Neural cell (in vitro differentiated cells): ENCODE measurements around the gene STK32B. TPM values are rescaled to one million over a fixed set of nuclear protein-coding genes. Genes with fewer than 3 reads are reported as not detected.

Experiments used
- H2AFZ ChIP-seq: fragments of 200-600, 300-800 bp; sonication (generic), shearing (Covaris generic); 2 replicates; pipeline ENCODE4 v1.6.0; 2014; ENCODE audit warnings: low read depth, mild to moderate bottlenecking, antibody characterized with exemption, low read length, moderate library complexity
- H3F3A ChIP-seq: fragments of 200-600 bp; shearing (Covaris generic); 2 replicates; pipeline ENCODE4 v1.6.1; 2016; ENCODE audit warnings: mild to moderate bottlenecking, moderate library complexity, mixed read lengths, antibody characterized with exemption, low read length; ENCODE audit not compliant: insufficient read depth, poor library complexity, severe bottlenecking
- H3K27ac ChIP-seq: fragments of 200-600, 300-800 bp; sonication (generic), shearing (Covaris generic); 2 replicates; pipeline ENCODE4 v1.5.1; 2014; ENCODE audit warnings: mild to moderate bottlenecking, low read length, moderate library complexity
- H3K27me3 ChIP-seq: fragments of 300-800, 200-600 bp; sonication (generic), shearing (Covaris generic); 2 replicates; pipeline ENCODE4 v1.6.0; 2014; ENCODE audit warnings: mild to moderate bottlenecking, low read depth, low read length, moderate library complexity; ENCODE audit not compliant: insufficient read depth
- H3K36me3 ChIP-seq: fragments of 300-800, 200-600 bp; sonication (generic), shearing (Covaris generic); 2 replicates; pipeline ENCODE4 v1.5.1; 2014; ENCODE audit warnings: mild to moderate bottlenecking, antibody characterized with exemption, low read length, moderate library complexity; ENCODE audit not compliant: insufficient read depth
- H3K4me2 ChIP-seq: fragments of 300-800, 200-600 bp; sonication (generic), shearing (Covaris generic); 2 replicates; pipeline ENCODE4 v1.6.0; 2014; ENCODE audit warnings: mild to moderate bottlenecking, low read length
- H3K4me3 ChIP-seq: fragments of 300-800, 200-600 bp; sonication (generic), shearing (Covaris generic); 2 replicates; pipeline ENCODE4 v1.5.1; 2014; ENCODE audit warnings: mild to moderate bottlenecking, low read length, moderate library complexity
- H3K79me2 ChIP-seq: fragments of 200-600 bp; shearing (Covaris generic); replicated peaks from 2 replicates; pipeline ENCODE4 v1.6.0; 2014; ENCODE audit warnings: mild to moderate bottlenecking, low read length, moderate library complexity; ENCODE audit not compliant: insufficient read depth
- H3K9ac ChIP-seq: fragments of 300-800, 200-600 bp; sonication (generic), shearing (Covaris generic); 2 replicates; pipeline ENCODE4 v1.6.1; 2016; ENCODE audit warnings: mild to moderate bottlenecking, low read length, mixed read lengths
- H3K9me2 ChIP-seq: fragments of 200-600 bp; shearing (Covaris generic); 2 replicates; pipeline ENCODE4 v1.6.1; 2016; ENCODE audit warnings: mild to moderate bottlenecking, low read length, mixed read lengths; ENCODE audit not compliant: insufficient read depth
- H3K9me3 ChIP-seq: fragments of 200-600, 300-800 bp; sonication (generic), shearing (Covaris generic); 2 replicates; pipeline ENCODE4 v1.6.1; 2016; ENCODE audit warnings: mild to moderate bottlenecking, mixed run types, low read length, moderate library complexity, mixed read lengths
- H4K20me1 ChIP-seq: fragments of 200-600 bp; shearing (Covaris generic); 2 replicates; pipeline ENCODE4 v1.6.1; 2016; ENCODE audit warnings: mild to moderate bottlenecking, mixed run types; ENCODE audit not compliant: insufficient read depth
- CTCF ChIP-seq: fragments of 450-650 bp; IDR thresholded peaks from 2 replicates; pipeline ENCODE4 v1.5.1; 2014; ENCODE audit warnings: antibody characterized with exemption, mild to moderate bottlenecking, moderate library complexity; ENCODE audit not compliant: poor library complexity, severe bottlenecking
- EP300 ChIP-seq: fragments of 450-650 bp; conservative IDR thresholded peaks from 2 replicates; pipeline ENCODE4 v1.6.1; 2014; ENCODE audit warnings: antibody characterized with exemption, mild to moderate bottlenecking, moderate library complexity; ENCODE audit not compliant: poor library complexity, severe bottlenecking
- EZH2 ChIP-seq: fragments of 200-600, 300-800 bp; shearing (Covaris generic), sonication (generic); IDR thresholded peaks from 2 replicates; pipeline ENCODE4 v1.6.1; 2014; ENCODE audit warnings: antibody characterized with exemption, low read length, borderline replicate concordance, mild to moderate bottlenecking; ENCODE audit not compliant: insufficient read depth, poor library complexity, severe bottlenecking
- MXI1 ChIP-seq: fragments of 450-650 bp; conservative IDR thresholded peaks from 2 replicates; pipeline ENCODE4 v1.6.1; 2014; ENCODE audit warnings: antibody characterized with exemption, mild to moderate bottlenecking; ENCODE audit not compliant: poor library complexity, severe bottlenecking
- POLR2AphosphoS5 ChIP-seq: IDR thresholded peaks from 2 replicates; pipeline ENCODE4 v1.6.1; 2012
- RAD21 ChIP-seq: fragments of 450-650 bp; conservative IDR thresholded peaks from 2 replicates; pipeline ENCODE4 v1.6.1; 2014; ENCODE audit warnings: antibody characterized with exemption, mild to moderate bottlenecking, moderate library complexity
- REST ChIP-seq: IDR thresholded peaks from 2 replicates; pipeline ENCODE4 v1.6.1; 2012; ENCODE audit warnings: borderline replicate concordance
- SMC3 ChIP-seq: fragments of 450-650 bp; conservative IDR thresholded peaks from 2 replicates; pipeline ENCODE4 v1.6.1; 2014; ENCODE audit warnings: antibody characterized with exemption, mild to moderate bottlenecking, moderate library complexity; ENCODE audit not compliant: poor library complexity
- TAF1 ChIP-seq: IDR thresholded peaks from 2 replicates; pipeline ENCODE4 v1.6.1; 2012; ENCODE audit warnings: low read depth
- polyA plus RNA-seq: library from polyadenylated mRNA; depleted of rRNA; stranded (reverse); fragments of >200 nt; gene quantifications from 2 replicates; pipeline ENCODE4 v1.2.3, GENCODE V29; 2014

The STK32B gene
- polyA plus RNA-seq, 1 donor from 2014 or later = 42.8 TPM

DNA sequence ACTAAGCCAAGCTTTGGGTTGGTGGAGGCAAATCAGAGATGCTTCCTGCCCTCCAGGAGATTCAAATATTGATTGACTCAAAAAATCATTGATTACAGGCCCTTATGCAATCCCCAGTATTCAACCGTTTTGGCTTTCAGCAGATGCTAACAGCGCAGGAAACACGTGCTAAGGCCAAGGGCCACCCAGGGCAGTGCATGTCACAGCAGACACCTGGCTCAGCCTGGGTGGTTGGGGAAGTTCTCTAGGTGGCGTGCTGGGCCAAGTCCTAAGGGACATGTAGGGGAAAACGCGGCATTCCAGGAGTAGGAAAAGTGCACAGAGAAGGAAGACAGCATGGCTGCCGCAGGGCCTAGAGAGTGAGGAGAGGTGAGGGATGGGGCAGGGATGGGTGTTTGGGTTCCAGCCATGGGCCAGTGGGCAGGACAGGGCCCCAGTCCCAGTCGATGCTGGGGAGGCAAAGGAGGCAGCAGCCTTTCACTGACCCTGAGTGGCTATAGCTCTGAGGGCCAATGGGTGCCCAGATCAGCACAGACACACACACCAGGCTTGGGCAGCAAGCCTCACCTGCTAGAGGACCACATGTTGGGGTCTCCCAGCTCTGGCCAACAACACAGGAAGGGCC is 418.0 kb downstream of the STK32B start:
- Histone ChIP-seq H3K27ac (no peak overlapping the region), H3K36me3 (no peaks in the 10 kb centered on the region), H3K4me3 (no peak overlapping the region), H3F3A (no peaks in the 10 kb centered on the region), H2AFZ (no peak overlapping the region), H4K20me1 (no peaks in the 10 kb centered on the region), H3K9ac (no peak overlapping the region), H3K9me3 (no peaks in the 10 kb centered on the region), H3K79me2 (no peaks in the 10 kb centered on the region), H3K9me2 (no peaks in the 10 kb centered on the region), H3K27me3 (no peaks in the 10 kb centered on the region), H3K4me2 (no peak overlapping the region)
- TF ChIP-seq EZH2 (no peak), TAF1 (no peak), REST (no peak), SMC3 (no peak), MXI1 (no peak), POLR2AphosphoS5 (no peak), RAD21 (no peak), EP300 (no peak), CTCF (no peak)

GRCh38 chr4:5469861-5470260 is 418.6 kb downstream of the STK32B start:
- TF ChIP-seq MXI1 (no peak), POLR2AphosphoS5 (no peak), REST (no peak), EZH2 (no peak), CTCF (no peak), TAF1 (no peak), SMC3 (no peak), EP300 (no peak), RAD21 (no peak)
- H2AFZ ChIP-seq = no peak overlapping the region
- H3F3A ChIP-seq = no peaks in the 10 kb centered on the region
- no peak overlapping the region for H3K27ac ChIP-seq
- no peak overlapping the region for H3K4me2 ChIP-seq
- H3K4me3 ChIP-seq = no peak overlapping the region
- H3K9me2 ChIP-seq = no peaks in the 10 kb centered on the region
- H3K9ac ChIP-seq = no peak overlapping the region
- H4K20me1 ChIP-seq = no peaks in the 10 kb centered on the region
- no peaks in the 10 kb centered on the region for H3K9me3 ChIP-seq
- no peaks in the 10 kb centered on the region for H3K36me3 ChIP-seq
- no peaks in the 10 kb centered on the region for H3K27me3 ChIP-seq
- H3K79me2 ChIP-seq = no peaks in the 10 kb centered on the region
